ENCODE data around the gene FLRT2. TPM values are rescaled to one million over a fixed set of nuclear protein-coding genes. Genes with fewer than 3 reads are reported as not detected.

The FLRT2 gene
- total RNA-seq, 1 experiment from 2014 or later: 0.17 TPM

DNA sequence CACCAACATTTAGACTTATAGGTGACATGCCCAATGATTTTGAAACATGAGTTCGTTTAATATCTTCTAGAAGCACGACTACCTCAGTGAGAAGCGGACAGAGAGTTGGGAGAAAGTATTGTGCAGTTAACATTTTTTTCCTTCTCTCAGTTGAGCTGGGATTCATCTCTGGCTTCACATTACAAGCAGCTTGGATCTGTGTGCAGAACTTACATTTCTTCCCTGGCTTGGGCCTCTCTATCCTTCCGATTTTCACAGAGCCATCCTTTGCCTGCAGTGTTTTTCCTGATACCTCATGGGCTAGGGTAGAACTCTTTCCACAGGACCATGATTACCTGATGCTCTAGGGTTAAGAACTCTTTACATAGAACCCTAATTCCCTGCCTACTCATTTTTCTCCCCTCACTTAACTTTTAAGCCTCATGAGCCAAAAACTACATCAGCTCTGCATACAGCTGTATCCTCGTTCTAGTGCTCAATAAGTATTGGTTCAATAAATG lies 86.5 kb downstream of the FLRT2 start:
- RAD21 ChIA-PET (ENCODE audit: low non-redundant PET in 1 of 2, low total read pairs in 2 of 2, uncharacterized antibody in 2 of 2, unreplicated experiment in 2 of 2): no interaction called here
- intact Hi-C loops (cut with micrococcal nuclease): no loop called here
- Histone ChIP-seq H2AFZ (ENCODE audit: low read depth, low read length, poor library complexity, severe bottlenecking) (no peak overlapping the region), H3K27me3 (ENCODE audit: insufficient read depth, low read length) (no peaks in the 10 kb centered on the region), H3K36me3 (ENCODE audit: control insufficient read depth in 1 of 2, insufficient read depth in 2 of 2, low read length in 2 of 2) (no peaks in the 10 kb centered on the region), H3K27ac (ENCODE audit: low read depth, low read length) (no peak overlapping the region), H3K4me3 (replicated peaks in 1 of 2; ENCODE audit: low read depth in 1 of 2, low read length in 2 of 2) (no peak overlapping the region), H3K9ac (ENCODE audit: low read length) (no peak overlapping the region), H3K4me2 (ENCODE audit: low read length) (no peak overlapping the region), H3K4me1 (ENCODE audit: control insufficient read depth in 1 of 2, insufficient read depth in 2 of 2, low read length in 2 of 2) (no peaks in the 10 kb centered on the region), H3K9me3 (ENCODE audit: control insufficient read depth in 1 of 2, insufficient read depth in 1 of 2, low read depth in 1 of 2, low read length in 2 of 2) (peaks cover 6 to 9% of the 10 kb centered on the region in 2 experiments; a peak in 2 of 4 replicates), H3K9me2 (ENCODE audit: insufficient read depth) (no peaks in the 10 kb centered on the region), H4K20me1 (ENCODE audit: insufficient read depth) (no peaks in the 10 kb centered on the region), H3K79me2 (ENCODE audit: insufficient read depth, low read length) (no peaks in the 10 kb centered on the region)
- POLR2A ChIA-PET: no interaction called here
- ATAC-seq: no peak
- no TSS peak for BruUV-seq (replicated peaks)
- CTCF ChIA-PET: no interaction called here
- no peak for DNase-seq (ENCODE audit: low read depth, low spot score)
- no peak for TF ChIP-seq TCF7L2 (IDR thresholded peaks at IDR 0.05; ENCODE audit: borderline replicate concordance, extremely low read depth, insufficient read depth, insufficient read length)

DNA sequence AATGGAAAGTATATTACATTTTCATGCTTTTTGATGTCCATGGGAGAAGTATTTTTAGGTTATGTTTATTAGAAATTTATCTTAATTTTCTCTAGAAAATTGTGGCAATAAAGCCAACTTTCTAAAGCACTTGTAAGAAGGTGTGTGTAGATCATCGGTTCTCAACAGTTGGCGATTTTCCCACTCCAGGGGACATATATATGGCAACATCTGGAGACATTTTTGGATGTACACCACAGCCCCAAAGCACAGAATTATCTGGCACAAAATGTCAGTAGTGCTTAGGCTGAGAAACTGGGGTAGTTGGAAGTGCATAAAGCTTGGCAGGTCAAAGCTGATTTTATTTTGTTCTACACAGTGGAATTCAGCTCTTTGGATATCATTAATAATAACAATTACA lies 86.9 kb downstream of the FLRT2 start:
- ChIA-PET CTCF (no interaction called here), POLR2A (no interaction called here), RAD21 (ENCODE audit: low non-redundant PET in 1 of 2, low total read pairs in 2 of 2, uncharacterized antibody in 2 of 2, unreplicated experiment in 2 of 2) (no interaction called here)
- Histone ChIP-seq H3K27ac (ENCODE audit: low read depth, low read length) (no peak overlapping the region), H3K27me3 (ENCODE audit: insufficient read depth, low read length) (no peaks in the 10 kb centered on the region), H3K36me3 (ENCODE audit: control insufficient read depth in 1 of 2, insufficient read depth in 2 of 2, low read length in 2 of 2) (no peaks in the 10 kb centered on the region), H2AFZ (ENCODE audit: low read depth, low read length, poor library complexity, severe bottlenecking) (no peak overlapping the region), H3K9me3 (ENCODE audit: control insufficient read depth in 1 of 2, insufficient read depth in 1 of 2, low read depth in 1 of 2, low read length in 2 of 2) (peaks cover 9 to 10% of the 10 kb centered on the region in 2 experiments; a peak in 2 of 4 replicates), H3K9me2 (ENCODE audit: insufficient read depth) (no peaks in the 10 kb centered on the region), H3K4me3 (replicated peaks in 1 of 2; ENCODE audit: low read depth in 1 of 2, low read length in 2 of 2) (no peak overlapping the region), H3K9ac (ENCODE audit: low read length) (no peak overlapping the region), H3K79me2 (ENCODE audit: insufficient read depth, low read length) (no peaks in the 10 kb centered on the region), H3K4me1 (ENCODE audit: control insufficient read depth in 1 of 2, insufficient read depth in 2 of 2, low read length in 2 of 2) (no peaks in the 10 kb centered on the region), H3K4me2 (ENCODE audit: low read length) (no peak overlapping the region), H4K20me1 (ENCODE audit: insufficient read depth) (no peaks in the 10 kb centered on the region)
- TF ChIP-seq ELF1 (IDR thresholded peaks at IDR 0.05; ENCODE audit: borderline replicate concordance, low read depth): no peak
- no peak for TF ChIP-seq EGR1 (IDR thresholded peaks at IDR 0.05; ENCODE audit: low read depth)
- no peak for TF ChIP-seq ATF3 (IDR thresholded peaks at IDR 0.05)
- no peak for TF ChIP-seq CBX3 (IDR thresholded peaks at IDR 0.05; ENCODE audit: low read depth)
- no peak for TF ChIP-seq ZBTB33 (IDR thresholded peaks at IDR 0.05; ENCODE audit: extremely low read depth, insufficient replicate concordance, low read length)
- TF ChIP-seq JUND (IDR thresholded peaks at IDR 0.05): no peak
- no peak for TF ChIP-seq POLR2AphosphoS5 (IDR thresholded peaks at IDR 0.05; ENCODE audit: low read depth, low read length)
- no peak for TF ChIP-seq SIN3A (IDR thresholded peaks at IDR 0.05; ENCODE audit: low read depth)
- no peak for ATAC-seq
- no peak for DNase-seq (ENCODE audit: low read depth, low spot score)
- intact Hi-C loops (cut with micrococcal nuclease): no loop called here
- no TSS peak for BruUV-seq (replicated peaks)

All from HCT116 (cell line).